Stimulated activated CD4-positive, alpha-beta T cell treated with anti-CD3 and anti-CD28 coated beads, Interleukin-4, amount 100 ng/mL, for 48 hours (primary cell): ENCODE results near the gene TIGD2.

Experiments
- DNase-seq, 2 donors: peaks; one replicate each; pipeline ENCODE4 v3.0.0-alpha.2; 2020; ENCODE audit warnings: low read depth in 2 of 2

Gene TIGD2

GRCh38 chr4:89162496-89162895 lies 51.2 kb downstream of the TIGD2 start:
- no peak for DNase-seq

GRCh38 chr4:89162987-89163386 lies 51.7 kb downstream of the TIGD2 start:
- no peak for DNase-seq

GRCh38 chr4:89164400-89164799 lies 53.1 kb downstream of the TIGD2 start:
- no peak for DNase-seq
